ENCODE measurements around the gene PITX2.

PITX2 gene

GRCh38 chr4:110610620-110610939 lies 12.3 kb downstream of the PITX2 start:
- TF ChIP-seq CTCF (IDR thresholded peaks at IDR 0.05; ENCODE audit: insufficient read depth, low read length, missing control alignments): no peak
- no peak for DNase-seq (ENCODE audit: low read depth, low spot score)
- POLR2A ChIA-PET: no interaction called here
- CTCF ChIA-PET: interaction anchor here (0.7 to 1.4 kb wide), 5 partner anchors 21 to 1022 kb away, joined by 3 read pairs; no protein-coding TSS in a partner anchor
- no peak overlapping the region for H3K4me3 ChIP-seq (ENCODE audit: low read depth, low read length)

GRCh38 chr4:110609044-110609750 lies 13.7 kb downstream of the PITX2 start:
- no peak overlapping the region for H3K4me3 ChIP-seq (ENCODE audit: low read depth, low read length)
- no peak for TF ChIP-seq CTCF (IDR thresholded peaks at IDR 0.05; ENCODE audit: insufficient read depth, low read length, missing control alignments)
- POLR2A ChIA-PET: no interaction called here
- DNase-seq (ENCODE audit: low read depth, low spot score): no peak
- CTCF ChIA-PET: no interaction called here

GRCh38 chr4:110605077-110605476 lies 17.8 kb downstream of the PITX2 start:
- H3K4me3 ChIP-seq (ENCODE audit: low read depth, low read length): no peak overlapping the region
- POLR2A ChIA-PET: no interaction called here
- CTCF ChIA-PET: no interaction called here
- DNase-seq (ENCODE audit: low read depth, low spot score): no peak
- TF ChIP-seq CTCF (IDR thresholded peaks at IDR 0.05; ENCODE audit: insufficient read depth, low read length, missing control alignments): no peak

- POLR2A ChIA-PET: no interaction called here
- CTCF ChIA-PET: interaction anchor here (0.8 to 1.0 kb wide), 2 partner anchors 14 to 1029 kb away, joined by 3 read pairs; no protein-coding TSS in a partner anchor
- no peak for TF ChIP-seq CTCF (IDR thresholded peaks at IDR 0.05; ENCODE audit: insufficient read depth, low read length, missing control alignments)
Observed at GRCh38 chr4:110602061-110602460, 20.8 kb downstream of the PITX2 start.

GRCh38 chr4:110597582-110597981 lies 25.3 kb downstream of the PITX2 start:
- ChIA-PET CTCF (interaction anchor here (1.4 kb wide), 1 partner anchor 11 kb away, joined by 6 read pairs; no protein-coding TSS in a partner anchor), POLR2A (no interaction called here)
- no peak overlapping the region for H3K4me3 ChIP-seq (ENCODE audit: low read depth, low read length)
- no peak for TF ChIP-seq CTCF (IDR thresholded peaks at IDR 0.05; ENCODE audit: insufficient read depth, low read length, missing control alignments)
- DNase-seq (ENCODE audit: low read depth, low spot score): no peak

More at GRCh38 chr4:110602061-110602460, 20.8 kb downstream of the PITX2 start:
- DNase-seq (ENCODE audit: low read depth, low spot score): no peak
- H3K4me3 ChIP-seq (ENCODE audit: low read depth, low read length): no peak overlapping the region

GRCh38 chr4:110596431-110596830 lies 26.4 kb downstream of the PITX2 start:
- POLR2A ChIA-PET: no interaction called here
- no peak for TF ChIP-seq CTCF (IDR thresholded peaks at IDR 0.05; ENCODE audit: insufficient read depth, low read length, missing control alignments)
- DNase-seq (ENCODE audit: low read depth, low spot score): no peak
- H3K4me3 ChIP-seq (ENCODE audit: low read depth, low read length): no peak overlapping the region
- CTCF ChIA-PET: interaction anchor here (1.4 kb wide), 1 partner anchor 10 kb away, joined by 6 read pairs; no protein-coding TSS in a partner anchor

Measured in AG04449 (cell line).